Esophagus muscularis mucosa (tissue), 4 donors: ENCODE results near the gene PASK. TPM values are rescaled to one million over a fixed set of nuclear protein-coding genes. Genes with fewer than 3 reads are reported as not detected.

ENCODE experiments used
- DNase-seq: peaks from one replicate; pipeline ENCODE4 v3.0.0-alpha.2; 2017; ENCODE audit errors: extremely low spot score
- H3K27ac ChIP-seq, 4 donors: fragments of 200-600 bp; sonication (generic); replicated peaks in 1 of 4; 1 replicate in 3 of 4; 2 replicates in 1 of 4; pipeline ENCODE4 v1.5.1; 2016 to 2019; ENCODE audit warnings: mild to moderate bottlenecking in 1 of 4
- H3K27me3 ChIP-seq, 4 donors: fragments of 200-600 bp; sonication (generic); one replicate each; pipeline versions ENCODE4 v1.5.1 to v1.6.0; 2016 to 2019
- H3K36me3 ChIP-seq, 4 donors: fragments of 200-600 bp; sonication (generic); one replicate each; pipeline ENCODE4 v1.5.1; 2016 to 2019
- H3K4me1 ChIP-seq, 4 donors: fragments of 200-600 bp; sonication (generic); one replicate each; pipeline ENCODE4 v1.5.1; 2016 to 2019
- H3K4me3 ChIP-seq, 4 donors: fragments of 200-600 bp; sonication (generic); 1 replicate in 2 of 4; 2 replicates in 2 of 4; pipeline ENCODE4 v1.5.1; 2016 to 2019; ENCODE audit warnings: mild to moderate bottlenecking in 4 of 4, moderate library complexity in 1 of 4
- H3K9me3 ChIP-seq, 4 donors: fragments of 200-600 bp; sonication (generic); 1 replicate in 3 of 4; 2 replicates in 1 of 4; pipeline ENCODE4 v1.5.1; 2016 to 2019
- EP300 ChIP-seq: sonication (generic); formaldehyde crosslinking; IDR thresholded peaks from one replicate; pipeline ENCODE4 v1.6.1; 2017; ENCODE audit warnings: antibody characterized with exemption
- POLR2A ChIP-seq: fragments of 450-650 bp; IDR thresholded peaks from one replicate; pipeline ENCODE4 v1.6.1; 2017; ENCODE audit warnings: antibody characterized with exemption, moderate library complexity, mild to moderate bottlenecking, low read depth
- POLR2AphosphoS5 ChIP-seq, 2 donors: sonication (generic); formaldehyde crosslinking; IDR thresholded peaks; one replicate each; pipeline ENCODE4 v1.6.1; 2017; ENCODE audit warnings: antibody characterized with exemption in 2 of 2
- WGBS: methylation state at CpG from one replicate; pipeline ENCODE4 v1.1.5; 2018; 5-methylcytosine and 5-hydroxymethylcytosine counted together
- intact Hi-C: fragments of 100-400 bp; cut with DNase I; formaldehyde crosslinking; loops from one replicate; pipeline ENCODE4 v1.15.1; 2023
- total RNA-seq, 4 donors: library from RNA; depleted of rRNA; stranded (reverse); fragments of >200 nt; gene quantifications; one replicate each; pipeline versions ENCODE4 v1.1.0 to v1.2.1, GENCODE V29; 2016
- TF ChIP-seq, protein P1 (sequence below), 3 experiments: fragments of 200-600 bp in 2 of 3; fragments of 450-650 bp in 1 of 3; sonication (generic) in 2 of 3; IDR thresholded peaks; one replicate each; pipeline ENCODE4 v1.5.1; 2017 to 2019; ENCODE audit warnings: antibody characterized with exemption in 3 of 3, mild to moderate bottlenecking in 2 of 3, moderate library complexity in 1 of 3

PASK gene
- total RNA-seq, 4 donors from 2014 or later = 1.5 to 3.3 (median 2.2) TPM

DNA sequence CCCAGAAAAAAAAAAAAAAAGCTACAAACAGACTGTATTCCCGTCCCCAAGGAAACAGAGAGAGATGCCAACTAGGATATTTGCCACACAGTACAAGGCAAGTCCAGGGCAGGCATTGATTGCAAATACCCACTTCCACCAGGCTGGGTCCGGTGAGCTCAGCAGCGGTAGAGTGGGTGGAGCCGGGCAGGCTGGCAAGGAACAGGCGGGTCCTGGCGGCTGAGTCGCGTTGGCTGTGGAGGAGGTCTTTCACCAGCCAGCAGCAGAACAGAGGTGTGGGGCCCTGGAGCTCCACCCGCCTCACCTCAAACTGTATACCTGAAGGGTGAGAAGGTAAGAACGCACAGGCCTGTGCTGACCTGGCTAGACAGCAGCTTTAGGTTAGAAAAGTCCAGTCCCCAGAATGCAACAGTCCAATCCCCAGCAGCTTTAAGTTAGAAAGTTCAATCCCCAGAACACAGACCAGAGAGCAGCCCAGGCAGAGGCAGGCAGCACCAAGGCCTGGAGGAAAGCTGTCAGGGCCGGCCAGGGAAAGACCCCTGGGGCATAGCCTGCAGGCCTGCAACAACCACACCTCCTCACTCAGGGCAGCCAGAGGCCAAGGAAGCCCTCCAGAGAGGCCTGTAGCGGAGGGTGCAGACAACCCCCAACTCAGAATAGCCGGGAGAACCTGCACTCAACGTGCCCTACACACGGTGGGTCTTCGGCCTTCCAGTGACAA lies 25.3 kb downstream of the PASK start:
- Histone ChIP-seq H3K27ac (no peak overlapping the region), H3K36me3 (peaks cover 0 to 5% (median 0%) of the 10 kb centered on the region in 4 donors), H3K27me3 (no peaks in the 10 kb centered on the region), H3K4me3 (no peak overlapping the region), H3K4me1 (no peaks in the 10 kb centered on the region), H3K9me3 (no peaks in the 10 kb centered on the region)
- 94% methylated on average over 16 of the region's 16 CpGs for WGBS
- no peak for DNase-seq
- intact Hi-C loops = no loop called here
- TF ChIP-seq EP300 = no peak
- TF ChIP-seq, protein P1, sequence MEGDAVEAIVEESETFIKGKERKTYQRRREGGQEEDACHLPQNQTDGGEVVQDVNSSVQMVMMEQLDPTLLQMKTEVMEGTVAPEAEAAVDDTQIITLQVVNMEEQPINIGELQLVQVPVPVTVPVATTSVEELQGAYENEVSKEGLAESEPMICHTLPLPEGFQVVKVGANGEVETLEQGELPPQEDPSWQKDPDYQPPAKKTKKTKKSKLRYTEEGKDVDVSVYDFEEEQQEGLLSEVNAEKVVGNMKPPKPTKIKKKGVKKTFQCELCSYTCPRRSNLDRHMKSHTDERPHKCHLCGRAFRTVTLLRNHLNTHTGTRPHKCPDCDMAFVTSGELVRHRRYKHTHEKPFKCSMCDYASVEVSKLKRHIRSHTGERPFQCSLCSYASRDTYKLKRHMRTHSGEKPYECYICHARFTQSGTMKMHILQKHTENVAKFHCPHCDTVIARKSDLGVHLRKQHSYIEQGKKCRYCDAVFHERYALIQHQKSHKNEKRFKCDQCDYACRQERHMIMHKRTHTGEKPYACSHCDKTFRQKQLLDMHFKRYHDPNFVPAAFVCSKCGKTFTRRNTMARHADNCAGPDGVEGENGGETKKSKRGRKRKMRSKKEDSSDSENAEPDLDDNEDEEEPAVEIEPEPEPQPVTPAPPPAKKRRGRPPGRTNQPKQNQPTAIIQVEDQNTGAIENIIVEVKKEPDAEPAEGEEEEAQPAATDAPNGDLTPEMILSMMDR (IDR thresholded peaks at IDR 0.05) = no peak
- TF ChIP-seq POLR2A = no peak
- TF ChIP-seq POLR2AphosphoS5 (IDR thresholded peaks at IDR 0.05) = no peak

DNA sequence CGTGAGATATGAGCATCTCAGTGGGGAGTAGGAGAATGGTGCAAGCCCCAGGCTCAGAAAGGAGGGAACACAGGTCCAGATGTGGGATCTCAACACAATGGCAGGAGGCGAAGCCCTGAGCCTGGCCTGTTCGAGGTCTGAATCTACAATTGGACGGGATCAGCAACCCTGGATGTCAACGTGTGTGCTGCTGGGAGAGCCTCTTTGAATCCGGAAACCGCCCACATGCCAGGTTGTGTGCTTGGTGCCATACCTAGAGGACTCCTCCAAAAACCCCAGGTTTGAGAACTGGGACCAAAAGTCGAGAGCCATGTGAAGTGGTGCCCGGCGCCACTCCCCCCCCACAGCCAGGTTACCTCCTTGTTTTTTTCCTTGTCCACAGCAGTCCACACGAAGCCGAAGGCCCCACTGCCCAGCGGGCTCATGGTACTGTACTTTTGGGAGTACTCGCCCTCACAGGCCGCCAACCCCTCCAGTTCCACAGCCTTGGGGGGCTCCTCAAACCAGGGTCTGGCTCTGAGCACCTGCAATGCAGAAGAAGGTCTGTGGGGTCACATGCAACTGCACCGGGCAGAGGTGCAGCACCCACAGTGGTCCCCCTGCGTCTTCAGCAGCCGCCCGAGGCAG lies 26.8 kb downstream of the PASK start:
- 84% methylated on average over 14 of the region's 19 CpGs for WGBS
- no peak overlapping the region for H3K27ac ChIP-seq
- TF ChIP-seq POLR2AphosphoS5 (IDR thresholded peaks at IDR 0.05) (no peak), POLR2A (no peak), EP300 (no peak)
- TF ChIP-seq, protein P1 (IDR thresholded peaks at IDR 0.05) = no peak
- no peak overlapping the region for H3K4me3 ChIP-seq
- intact Hi-C loops = no loop called here
- H3K4me1 ChIP-seq = no peaks in the 10 kb centered on the region
- H3K27me3 ChIP-seq = no peaks in the 10 kb centered on the region
- no peak for DNase-seq
- H3K36me3 ChIP-seq = peaks cover 0 to 5% (median 0%) of the 10 kb centered on the region in 4 donors
- H3K9me3 ChIP-seq = no peaks in the 10 kb centered on the region

DNA sequence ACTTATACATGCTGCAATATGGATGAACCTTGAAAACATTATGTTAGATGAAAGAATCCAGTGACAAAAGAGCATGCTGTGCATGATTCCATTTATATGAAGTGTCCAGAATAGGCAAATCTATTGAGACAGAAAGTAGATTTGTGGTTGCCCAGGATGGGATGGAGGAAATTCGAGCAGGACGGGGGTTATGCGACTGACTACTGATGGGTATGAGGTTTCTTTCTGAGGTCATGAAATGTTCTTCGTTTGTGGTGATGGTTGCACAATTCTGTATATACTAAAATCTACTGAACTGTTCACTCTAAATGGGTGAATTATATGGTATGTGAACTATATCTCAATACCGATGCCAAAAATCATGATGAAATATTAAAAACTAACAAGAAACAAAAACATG lies 28.3 kb downstream of the PASK start:
- H3K9me3 ChIP-seq = no peaks in the 10 kb centered on the region
- H3K4me3 ChIP-seq = no peak overlapping the region
- H3K36me3 ChIP-seq = peaks cover 0 to under 1% (median 0%) of the 10 kb centered on the region in 4 donors
- no peaks in the 10 kb centered on the region for H3K4me1 ChIP-seq
- no peaks in the 10 kb centered on the region for H3K27me3 ChIP-seq
- DNase-seq = no peak
- 94% methylated on average over 5 of the region's 5 CpGs for WGBS
- no peak for TF ChIP-seq POLR2AphosphoS5 (IDR thresholded peaks at IDR 0.05)
- TF ChIP-seq, protein P1 (IDR thresholded peaks at IDR 0.05) = no peak
- TF ChIP-seq EP300 = no peak
- no peak for TF ChIP-seq POLR2A
- intact Hi-C loops = no loop called here
- no peak overlapping the region for H3K27ac ChIP-seq

GRCh38 chr2:241120440-241120839 lies 28.8 kb downstream of the PASK start:
- no peaks in the 10 kb centered on the region for H3K36me3 ChIP-seq
- H3K27me3 ChIP-seq = no peaks in the 10 kb centered on the region
- no peaks in the 10 kb centered on the region for H3K9me3 ChIP-seq
- no peak overlapping the region for H3K27ac ChIP-seq
- TF ChIP-seq POLR2AphosphoS5 (IDR thresholded peaks at IDR 0.05) (no peak), EP300 (no peak), POLR2A (no peak)
- TF ChIP-seq, protein P1 (IDR thresholded peaks at IDR 0.05) = no peak
- H3K4me1 ChIP-seq = no peaks in the 10 kb centered on the region
- intact Hi-C loops = no loop called here
- WGBS = 98% methylated on average over 2 of the region's 2 CpGs
- H3K4me3 ChIP-seq = no peak overlapping the region
- no peak for DNase-seq
